CD14-positive monocyte (primary cell): ENCODE results near the gene LTA4H. TPM values are rescaled to one million over a fixed set of nuclear protein-coding genes. Genes with fewer than 3 reads are reported as not detected.

ENCODE experiments used
- DNase-seq, 3 donors: peaks; one replicate each; pipeline ENCODE4 v3.0.0-alpha.2; 2011 to 2022
- H2AFZ ChIP-seq: 2 replicates; pipeline ENCODE4 v1.6.0; 2012; ENCODE audit warnings: mild to moderate bottlenecking, low read depth, low read length, inconsistent platforms; ENCODE audit not compliant: insufficient read depth, poor library complexity, severe bottlenecking
- H3K27ac ChIP-seq, 2 donors: 1 replicate in 1 of 2; 2 replicates in 1 of 2; pipeline ENCODE4 v1.5.1; 2012 to 2013; ENCODE audit warnings: low read length in 2 of 2, control low read depth in 1 of 2, inconsistent platforms in 1 of 2, low read depth in 1 of 2, mild to moderate bottlenecking in 1 of 2
- H3K27me3 ChIP-seq, 2 donors: one replicate each; pipeline versions ENCODE4 v1.6.0 to v1.6.1; 2011 to 2013; ENCODE audit warnings: low read length in 2 of 2; ENCODE audit not compliant: control insufficient read depth in 2 of 2, insufficient read depth in 2 of 2
- H3K36me3 ChIP-seq, 2 donors: replicated peaks in 1 of 2; 1 replicate in 1 of 2; 2 replicates in 1 of 2; pipeline versions ENCODE4 v1.5.1 to v1.6.1; 2012 to 2013; ENCODE audit warnings: low read length in 2 of 2, control low read depth in 1 of 2, inconsistent platforms in 1 of 2, mild to moderate bottlenecking in 1 of 2; ENCODE audit not compliant: insufficient read depth in 2 of 2, control insufficient read depth in 1 of 2
- H3K4me1 ChIP-seq, 2 donors: 1 replicate in 1 of 2; 2 replicates in 1 of 2; pipeline versions ENCODE4 v1.5.1 to v1.6.1; 2012 to 2013; ENCODE audit warnings: low read length in 2 of 2, control low read depth in 1 of 2, inconsistent platforms in 1 of 2, mild to moderate bottlenecking in 1 of 2, moderate library complexity in 1 of 2; ENCODE audit not compliant: insufficient read depth in 2 of 2, control insufficient read depth in 1 of 2
- H3K4me2 ChIP-seq: replicated peaks from 2 replicates; pipeline ENCODE3; 2012; ENCODE audit warnings: low read length, moderate library complexity, mild to moderate bottlenecking; ENCODE audit not compliant: poor library complexity, severe bottlenecking; ENCODE audit errors: extremely low read depth
- H3K4me3 ChIP-seq, 3 experiments: fragments of 200-600 bp in 1 of 3; sonication (generic) in 1 of 3; replicated peaks in 1 of 3; 1 replicate in 2 of 3; 2 replicates in 1 of 3; pipeline ENCODE4 v1.5.1; 2011 to 2013; ENCODE audit warnings: low read length in 3 of 3, mild to moderate bottlenecking in 3 of 3, control low read depth in 2 of 3, low read depth in 2 of 3, inconsistent platforms in 1 of 3, moderate library complexity in 1 of 3
- H3K79me2 ChIP-seq: 2 replicates; pipeline ENCODE4 v1.6.0; 2012; ENCODE audit warnings: mild to moderate bottlenecking, control low read depth, inconsistent platforms, low read length, moderate library complexity; ENCODE audit not compliant: insufficient read depth
- H3K9ac ChIP-seq: 2 replicates; pipeline ENCODE4 v1.6.0; 2017; ENCODE audit warnings: low read length, mild to moderate bottlenecking; ENCODE audit not compliant: insufficient read depth, poor library complexity, severe bottlenecking
- H3K9me3 ChIP-seq, 2 donors: replicated peaks in 1 of 2; 1 replicate in 1 of 2; 2 replicates in 1 of 2; pipeline versions ENCODE4 v1.5.1 to v1.6.1; 2012 to 2013; ENCODE audit warnings: low read length in 2 of 2, control low read depth in 1 of 2; ENCODE audit not compliant: control insufficient read depth in 1 of 2, insufficient read depth in 1 of 2
- H4K20me1 ChIP-seq: 2 replicates; pipeline ENCODE4 v1.6.0; 2012; ENCODE audit warnings: mild to moderate bottlenecking, low read length, control low read depth, moderate library complexity; ENCODE audit not compliant: insufficient read depth
- H3K27ac Mint-ChIP-seq, 7 donors: one replicate each; pipeline ENCODE4 v1.8.0; 2020; ENCODE audit warnings: mild to moderate bottlenecking in 7 of 7, mixed read lengths in 7 of 7, moderate library complexity in 6 of 7, inconsistent platforms in 2 of 7
- H3K27me3 Mint-ChIP-seq, 3 donors: one replicate each; pipeline ENCODE4 v1.8.0; 2021 to 2022; ENCODE audit warnings: low read depth in 3 of 3, mild to moderate bottlenecking in 3 of 3, mixed read lengths in 3 of 3, moderate library complexity in 3 of 3, inconsistent platforms in 1 of 3
- H3K36me3 Mint-ChIP-seq, 2 donors: one replicate each; pipeline ENCODE4 v1.8.0; 2020; ENCODE audit warnings: mixed read lengths in 2 of 2, inconsistent platforms in 1 of 2, mild to moderate bottlenecking in 1 of 2
- H3K4me1 Mint-ChIP-seq: one replicate; pipeline ENCODE4 v1.8.0; 2020; ENCODE audit warnings: mild to moderate bottlenecking, mixed read lengths
- H3K4me3 Mint-ChIP-seq, 2 donors: one replicate each; pipeline ENCODE4 v1.8.0; 2020; ENCODE audit warnings: mild to moderate bottlenecking in 2 of 2, mixed read lengths in 2 of 2, moderate library complexity in 1 of 2
- H3K9me3 Mint-ChIP-seq, 7 donors: one replicate each; pipeline ENCODE4 v1.8.0; 2020 to 2022; ENCODE audit warnings: mixed read lengths in 7 of 7, mild to moderate bottlenecking in 6 of 7, moderate library complexity in 6 of 7, inconsistent platforms in 2 of 7
- WGBS: methylation state at CpG from one replicate; pipeline ENCODE4 v1.1.5; 2013; ENCODE audit warnings: missing lambda C conversion rate; ENCODE audit not compliant: insufficient coverage; 5-methylcytosine and 5-hydroxymethylcytosine counted together
- intact Hi-C, 2 donors: fragments of 100-400 bp; cut with micrococcal nuclease; formaldehyde crosslinking; loops; one replicate each; pipeline versions ENCODE4 v1.15.0 to v1.15.1; 2023
- polyA plus RNA-seq, 3 donors: library from polyadenylated mRNA; depleted of rRNA in 1 of 3; unstranded in 2 of 3; stranded (reverse) in 1 of 3; fragments of 300-500 nt in 2 of 3; fragments of >200 nt in 1 of 3; fragmentation: Illumina TruSeq in 2 of 3; gene quantifications; 1 replicate in 2 of 3; 2 replicates in 1 of 3; pipeline ENCODE4 v1.2.3, GENCODE V29; 2012 to 2021
- TF ChIP-seq, protein P1 (sequence below): fragments of 200-600 bp; IDR thresholded peaks from one replicate; pipeline ENCODE4 v1.8.0; 2022; ENCODE audit warnings: antibody characterized with exemption, mild to moderate bottlenecking

LTA4H gene
- polyA plus RNA-seq, 3 donors = 278 to 963 (median 647) TPM

DNA sequence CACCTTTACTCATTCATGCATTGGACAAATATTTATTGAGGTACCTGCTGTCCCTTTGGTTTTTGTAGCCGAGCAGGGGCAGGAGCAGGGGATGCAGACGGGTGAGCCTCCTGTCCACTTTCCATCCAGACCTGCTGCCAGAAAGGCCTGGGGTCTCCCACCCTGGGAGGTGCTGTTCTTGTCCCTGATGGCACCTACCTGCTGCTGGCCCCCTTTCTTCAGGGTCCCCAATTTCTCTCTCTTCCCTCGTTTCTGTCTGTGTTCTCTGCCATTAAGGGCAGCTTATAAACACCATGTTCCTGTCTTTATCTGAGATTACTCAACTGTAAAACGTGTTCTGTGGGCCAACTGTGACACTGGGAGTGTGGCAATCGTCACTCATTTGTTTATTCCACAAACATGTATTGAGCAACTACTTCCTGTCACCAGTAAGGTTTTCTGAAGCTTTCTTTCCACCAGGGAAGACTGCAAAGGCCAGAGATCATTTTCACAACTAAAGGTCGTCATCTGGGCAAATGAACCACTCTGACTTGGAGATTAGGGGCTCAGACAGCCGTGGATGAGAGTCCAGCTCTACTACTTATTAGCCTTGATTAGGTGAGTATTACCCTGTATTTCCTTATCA is 39.2 kb downstream of the LTA4H start, which contains the start of gene HAL:
Gene HAL (minus strand): TSS at position 311 of the 625 bp plus-strand sequence. CDS start 434 bp downstream, outside the sequence.
- Mint-ChIP-seq H3K27ac (peak within 1 kb of the TSS; percentile 88 to 97 (median 94)), H3K4me1 (peaks cover 63% of the 10 kb centered on the region), H3K4me3 (peak within 1 kb of the TSS; percentile 70 to 91), H3K9me3 (no peaks in the 10 kb centered on the region), H3K27me3 (peaks cover 0 to 2% (median 0%) of the 10 kb centered on the region in 3 donors), H3K36me3 (peaks cover 50 to 57% of the 10 kb centered on the region in 2 donors)
- Histone ChIP-seq H3K4me2 (peak within 1 kb of the TSS; percentile 93), H3K79me2 (peaks cover 48% of the 10 kb centered on the region), H3K27me3 (no peaks in the 10 kb centered on the region), H3K4me1 (peaks cover 49 to 57% of the 10 kb centered on the region in 2 donors), H3K9ac (peak within 1 kb of the TSS; percentile 59), H3K4me3 (peak within 1 kb of the TSS; percentile 36 to 80 (median 52)), H3K36me3 (peaks cover 40 to 49% of the 10 kb centered on the region in 2 donors), H4K20me1 (peaks cover 5% of the 10 kb centered on the region), H3K27ac (peak within 1 kb of the TSS; percentile 76 to 90), H3K9me3 (no peaks in the 10 kb centered on the region), H2AFZ (peak within 1 kb of the TSS; percentile 81)
- TF ChIP-seq, protein P1, sequence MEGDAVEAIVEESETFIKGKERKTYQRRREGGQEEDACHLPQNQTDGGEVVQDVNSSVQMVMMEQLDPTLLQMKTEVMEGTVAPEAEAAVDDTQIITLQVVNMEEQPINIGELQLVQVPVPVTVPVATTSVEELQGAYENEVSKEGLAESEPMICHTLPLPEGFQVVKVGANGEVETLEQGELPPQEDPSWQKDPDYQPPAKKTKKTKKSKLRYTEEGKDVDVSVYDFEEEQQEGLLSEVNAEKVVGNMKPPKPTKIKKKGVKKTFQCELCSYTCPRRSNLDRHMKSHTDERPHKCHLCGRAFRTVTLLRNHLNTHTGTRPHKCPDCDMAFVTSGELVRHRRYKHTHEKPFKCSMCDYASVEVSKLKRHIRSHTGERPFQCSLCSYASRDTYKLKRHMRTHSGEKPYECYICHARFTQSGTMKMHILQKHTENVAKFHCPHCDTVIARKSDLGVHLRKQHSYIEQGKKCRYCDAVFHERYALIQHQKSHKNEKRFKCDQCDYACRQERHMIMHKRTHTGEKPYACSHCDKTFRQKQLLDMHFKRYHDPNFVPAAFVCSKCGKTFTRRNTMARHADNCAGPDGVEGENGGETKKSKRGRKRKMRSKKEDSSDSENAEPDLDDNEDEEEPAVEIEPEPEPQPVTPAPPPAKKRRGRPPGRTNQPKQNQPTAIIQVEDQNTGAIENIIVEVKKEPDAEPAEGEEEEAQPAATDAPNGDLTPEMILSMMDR = no peak
- peak; percentile 79 to 92 (median 87) for DNase-seq
- intact Hi-C loops = loop anchor here (5.0 to 10.0 kb wide), 3 partner anchors 61 to 139 kb away; partner anchors contain the start of gene SNRPF (in 1 of the 2)
- WGBS = 24% methylated on average over 6 of the region's 7 CpGs

DNA sequence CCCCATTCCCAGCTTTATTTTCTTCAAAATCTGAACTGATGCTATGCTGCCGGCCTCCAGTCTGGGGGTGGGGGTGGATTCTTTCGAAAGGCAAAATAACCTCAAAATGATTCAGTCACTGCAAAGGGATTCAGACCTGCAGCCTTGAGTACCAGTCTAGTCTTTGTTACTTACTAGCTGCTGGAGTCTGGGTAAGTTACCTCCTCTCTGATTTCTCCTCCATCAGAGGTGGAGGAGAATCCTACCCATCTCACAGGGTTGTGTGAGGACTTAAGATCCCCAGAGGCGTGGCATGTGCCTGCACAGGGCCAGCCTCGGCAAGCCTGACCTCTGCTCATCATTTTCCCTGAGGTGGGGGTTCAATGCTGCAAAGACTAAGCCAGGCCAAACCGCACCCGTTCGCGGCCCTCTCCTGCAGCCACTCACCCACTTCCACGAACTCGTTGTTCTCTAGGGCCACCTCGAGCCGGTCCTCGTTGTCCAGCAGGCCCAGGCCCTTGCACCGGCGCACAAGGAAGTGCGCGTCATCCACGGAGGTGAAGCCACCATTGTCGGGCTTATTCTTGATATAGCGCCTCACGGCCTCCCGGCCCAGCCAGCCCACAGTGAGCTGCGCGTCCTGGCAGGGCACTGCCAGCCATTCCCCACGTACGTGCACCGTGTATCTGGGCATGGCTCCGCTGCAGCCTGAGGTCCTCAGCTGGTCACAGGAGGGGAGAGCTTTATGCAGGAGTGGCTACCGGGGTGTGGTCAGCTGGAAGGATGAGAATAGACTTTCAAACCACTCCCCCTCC is 40.0 kb downstream of the LTA4H start:
- H3K27ac Mint-ChIP-seq = peak overlapping the region; percentile 88 to 97 (median 94)
- no peaks in the 10 kb centered on the region for H3K27me3 Mint-ChIP-seq
- H3K4me1 Mint-ChIP-seq = peaks cover 63% of the 10 kb centered on the region
- H3K27ac ChIP-seq = peak overlapping the region; percentile 76 to 90
- WGBS = 50% methylated on average over 17 of the region's 29 CpGs
- H3K4me1 ChIP-seq = peaks cover 49 to 57% of the 10 kb centered on the region in 2 donors
- TF ChIP-seq, protein P1 = no peak
- peak overlapping the region; percentile 81 for H2AFZ ChIP-seq
- no peaks in the 10 kb centered on the region for H3K9me3 Mint-ChIP-seq
- H3K4me3 Mint-ChIP-seq = peak overlapping the region; percentile 70 to 91
- H3K27me3 ChIP-seq = no peaks in the 10 kb centered on the region
- H3K36me3 Mint-ChIP-seq = peaks cover 46 to 55% of the 10 kb centered on the region in 2 donors
- peaks cover 4% of the 10 kb centered on the region for H4K20me1 ChIP-seq
- H3K9me3 ChIP-seq = no peaks in the 10 kb centered on the region
- peak overlapping the region; percentile 93 for H3K4me2 ChIP-seq
- DNase-seq = peak; percentile 14 to 42 (median 17)
- peaks cover 37 to 48% of the 10 kb centered on the region in 2 donors for H3K36me3 ChIP-seq
- H3K4me3 ChIP-seq = peak overlapping the region; percentile 36 to 80 (median 52)
- peak overlapping the region; percentile 59 for H3K9ac ChIP-seq
- intact Hi-C loops = loop anchor here (5.0 to 10.0 kb wide), 3 partner anchors 61 to 138 kb away; partner anchors contain the start of gene SNRPF (in 1 of the 2)
- peaks cover 48% of the 10 kb centered on the region for H3K79me2 ChIP-seq
